ENCODE results near the gene SNRNP48.

DNA sequence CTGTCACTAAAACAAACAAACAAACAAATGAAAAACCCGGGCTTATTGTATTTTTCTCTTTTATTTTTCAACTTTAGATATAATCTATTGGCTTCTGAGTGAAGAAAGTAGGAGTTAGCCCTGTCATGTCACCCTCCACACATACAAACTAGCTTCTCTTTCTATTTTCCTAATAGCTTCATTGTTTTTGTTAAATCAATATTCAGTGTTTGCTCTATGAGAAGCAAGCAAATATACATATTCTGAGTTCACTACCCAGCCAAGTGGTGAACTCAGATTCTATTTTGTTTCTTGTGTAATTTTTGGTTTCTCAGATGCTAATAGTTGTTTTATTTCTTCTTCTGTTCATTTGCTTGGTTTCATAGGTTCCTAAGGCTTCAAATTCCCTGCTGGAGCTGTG is 66.4 kb downstream of the SNRNP48 start:
- TF ChIP-seq, protein P1, sequence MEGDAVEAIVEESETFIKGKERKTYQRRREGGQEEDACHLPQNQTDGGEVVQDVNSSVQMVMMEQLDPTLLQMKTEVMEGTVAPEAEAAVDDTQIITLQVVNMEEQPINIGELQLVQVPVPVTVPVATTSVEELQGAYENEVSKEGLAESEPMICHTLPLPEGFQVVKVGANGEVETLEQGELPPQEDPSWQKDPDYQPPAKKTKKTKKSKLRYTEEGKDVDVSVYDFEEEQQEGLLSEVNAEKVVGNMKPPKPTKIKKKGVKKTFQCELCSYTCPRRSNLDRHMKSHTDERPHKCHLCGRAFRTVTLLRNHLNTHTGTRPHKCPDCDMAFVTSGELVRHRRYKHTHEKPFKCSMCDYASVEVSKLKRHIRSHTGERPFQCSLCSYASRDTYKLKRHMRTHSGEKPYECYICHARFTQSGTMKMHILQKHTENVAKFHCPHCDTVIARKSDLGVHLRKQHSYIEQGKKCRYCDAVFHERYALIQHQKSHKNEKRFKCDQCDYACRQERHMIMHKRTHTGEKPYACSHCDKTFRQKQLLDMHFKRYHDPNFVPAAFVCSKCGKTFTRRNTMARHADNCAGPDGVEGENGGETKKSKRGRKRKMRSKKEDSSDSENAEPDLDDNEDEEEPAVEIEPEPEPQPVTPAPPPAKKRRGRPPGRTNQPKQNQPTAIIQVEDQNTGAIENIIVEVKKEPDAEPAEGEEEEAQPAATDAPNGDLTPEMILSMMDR (conservative IDR thresholded peaks at IDR 0.05 in 1 of 2, IDR thresholded peaks at IDR 0.05 in 1 of 2; ENCODE audit: extremely low read depth in 1 of 2, insufficient read depth in 1 of 2, low read depth in 1 of 2, low read length in 2 of 2) = no peak
- no peak for TF ChIP-seq EZH2 (IDR thresholded peaks at IDR 0.05; ENCODE audit: borderline replicate concordance, low read length)
